Measurements from ENCODE around the gene TNFRSF19.

The TNFRSF19 gene

GRCh38 chr13:23692816-23693215 is 122.6 kb downstream of the TNFRSF19 start:
- DNase-seq: no peak

- no peak for DNase-seq
Observed at GRCh38 chr13:23695196-23695595, 125.0 kb downstream of the TNFRSF19 start.

DNA sequence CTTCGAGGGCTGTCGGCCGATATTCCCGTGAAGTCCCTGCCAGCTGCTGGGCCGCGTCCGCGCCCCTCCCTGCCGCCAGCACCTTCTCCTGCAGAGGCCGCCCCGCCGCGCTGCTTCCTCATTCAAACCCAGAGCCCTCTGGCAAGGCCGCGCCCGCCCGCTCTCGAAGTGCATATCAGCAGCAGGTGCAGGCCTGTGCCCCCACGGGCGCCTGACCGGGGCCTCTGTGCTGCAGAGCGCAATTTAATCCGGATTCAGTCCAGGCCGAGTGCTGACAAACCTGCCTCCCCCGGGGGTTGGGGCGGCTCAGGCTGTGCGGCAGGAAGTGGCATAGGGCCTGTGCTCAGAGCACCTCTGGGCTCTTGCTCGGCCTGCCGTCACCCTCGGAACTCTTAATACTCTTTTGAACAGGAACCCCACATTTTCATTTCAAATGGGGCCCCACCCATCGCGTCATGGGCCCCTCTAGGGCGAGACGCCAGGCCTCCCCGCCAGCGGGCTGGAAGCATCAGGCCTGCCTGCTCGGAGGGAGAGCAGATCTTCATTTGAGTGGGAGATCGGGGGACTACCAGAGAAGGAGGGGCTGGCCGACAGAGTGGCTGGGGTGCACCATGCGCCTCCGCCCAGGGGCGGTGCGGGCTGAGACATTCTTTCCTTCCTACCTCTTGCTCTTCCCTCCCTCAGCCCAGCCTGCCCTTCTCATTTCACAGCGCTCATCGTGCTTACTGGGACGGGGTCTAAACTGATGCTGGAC is 125.7 kb downstream of the TNFRSF19 start:
- peak; percentile 83 for DNase-seq

GRCh38 chr13:23696610-23697009 is 126.4 kb downstream of the TNFRSF19 start:
- no peak for DNase-seq

DNA sequence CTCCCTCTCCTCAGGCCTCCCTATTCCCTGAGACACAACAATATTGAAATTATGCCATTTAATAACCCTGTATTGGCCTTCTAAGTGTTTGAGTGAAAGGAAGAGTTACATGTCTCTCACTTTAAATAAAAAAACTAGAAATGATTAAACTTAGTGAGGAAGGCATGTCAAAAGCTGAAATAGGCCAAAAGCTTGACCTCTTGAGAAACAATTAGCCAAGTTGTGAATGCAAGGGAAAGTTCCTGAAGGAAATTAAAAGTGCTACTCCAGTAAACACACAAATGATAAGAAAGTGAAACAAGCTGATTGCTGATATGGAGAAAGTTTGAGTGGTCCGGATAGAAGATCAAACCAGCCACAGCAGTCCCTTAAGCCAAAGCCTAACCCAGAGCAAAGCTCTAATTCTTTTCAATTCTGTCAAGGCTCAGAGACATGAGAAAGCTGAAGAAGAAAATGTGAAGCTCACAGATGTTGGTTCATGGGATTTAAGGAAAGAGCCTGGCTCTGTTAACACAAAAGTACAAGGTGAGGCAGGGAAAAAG is 127.6 kb downstream of the TNFRSF19 start:
- DNase-seq: no peak

DNA sequence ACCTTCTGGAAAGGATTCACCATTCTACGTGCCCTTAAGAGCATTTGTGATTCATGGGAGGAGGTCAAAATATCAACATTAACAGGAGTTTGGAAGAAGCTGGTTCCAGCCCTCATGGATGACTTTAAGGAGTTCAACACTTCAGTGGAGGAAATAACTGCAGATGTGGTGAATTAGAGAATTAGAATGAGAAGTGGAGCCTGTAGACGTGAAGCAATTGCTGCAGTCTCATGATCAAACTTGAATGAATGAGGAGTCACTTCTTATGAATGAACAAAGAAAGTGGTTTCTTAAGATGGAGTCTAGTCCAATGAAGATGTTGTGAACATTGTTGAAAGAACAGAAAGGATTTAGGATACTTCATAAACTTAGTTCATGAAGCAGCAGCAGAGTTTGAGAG is 129.1 kb downstream of the TNFRSF19 start:
- no peak for DNase-seq

- no peak for DNase-seq
Observed at GRCh38 chr13:23701186-23701585, 131.0 kb downstream of the TNFRSF19 start.

- no peak for DNase-seq
Observed at GRCh38 chr13:23701636-23702035, 131.4 kb downstream of the TNFRSF19 start.

- DNase-seq: no peak
Observed at GRCh38 chr13:23703246-23703860, 133.1 kb downstream of the TNFRSF19 start.

GRCh38 chr13:23705583-23705982 is 135.4 kb downstream of the TNFRSF19 start:
- DNase-seq: no peak

GRCh38 chr13:23707674-23708073 is 137.5 kb downstream of the TNFRSF19 start:
- no peak for DNase-seq

DNA sequence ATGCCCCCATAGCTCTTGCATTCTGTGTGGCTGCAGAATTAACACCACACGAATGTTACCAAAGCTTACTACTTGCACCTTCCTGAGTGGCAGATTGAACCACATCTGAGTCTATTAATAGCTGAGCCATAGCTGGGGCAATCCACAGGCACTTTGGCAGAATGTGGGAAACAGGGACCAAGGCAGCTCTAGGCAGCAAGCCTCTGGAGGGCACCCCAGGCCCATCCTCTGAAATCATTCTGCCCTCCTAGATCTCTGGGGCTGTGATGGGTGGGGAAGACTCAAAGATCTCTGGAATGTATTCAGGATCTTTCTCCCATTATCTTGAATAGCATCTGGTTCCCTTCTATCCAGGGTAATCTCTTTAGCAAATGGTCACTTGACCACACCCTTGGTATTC is 139.3 kb downstream of the TNFRSF19 start:
- DNase-seq: no peak

- DNase-seq: no peak
Observed at GRCh38 chr13:23710366-23710765, 140.2 kb downstream of the TNFRSF19 start.

DNA sequence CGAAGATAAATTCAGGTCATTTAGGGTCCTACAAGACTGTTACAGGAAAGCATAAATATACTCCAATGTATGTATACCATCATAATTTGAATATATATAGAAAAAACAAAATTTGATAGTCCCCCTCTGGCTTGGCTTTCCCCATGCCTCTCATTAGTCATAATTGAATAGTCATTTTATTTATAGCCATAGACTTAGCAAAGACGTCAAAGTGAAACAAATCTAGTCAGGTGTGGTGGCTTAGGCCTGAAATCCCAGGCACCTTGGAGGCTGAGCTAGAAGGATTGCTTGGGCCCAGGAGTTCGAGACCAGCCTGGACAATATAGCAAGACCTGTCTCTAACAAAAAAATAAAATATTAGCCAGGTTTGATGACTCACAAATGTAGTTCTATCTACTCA is 141.1 kb downstream of the TNFRSF19 start:
- DNase-seq: no peak

- DNase-seq: no peak
Observed at GRCh38 chr13:23714672-23715071, 144.5 kb downstream of the TNFRSF19 start.

DNA sequence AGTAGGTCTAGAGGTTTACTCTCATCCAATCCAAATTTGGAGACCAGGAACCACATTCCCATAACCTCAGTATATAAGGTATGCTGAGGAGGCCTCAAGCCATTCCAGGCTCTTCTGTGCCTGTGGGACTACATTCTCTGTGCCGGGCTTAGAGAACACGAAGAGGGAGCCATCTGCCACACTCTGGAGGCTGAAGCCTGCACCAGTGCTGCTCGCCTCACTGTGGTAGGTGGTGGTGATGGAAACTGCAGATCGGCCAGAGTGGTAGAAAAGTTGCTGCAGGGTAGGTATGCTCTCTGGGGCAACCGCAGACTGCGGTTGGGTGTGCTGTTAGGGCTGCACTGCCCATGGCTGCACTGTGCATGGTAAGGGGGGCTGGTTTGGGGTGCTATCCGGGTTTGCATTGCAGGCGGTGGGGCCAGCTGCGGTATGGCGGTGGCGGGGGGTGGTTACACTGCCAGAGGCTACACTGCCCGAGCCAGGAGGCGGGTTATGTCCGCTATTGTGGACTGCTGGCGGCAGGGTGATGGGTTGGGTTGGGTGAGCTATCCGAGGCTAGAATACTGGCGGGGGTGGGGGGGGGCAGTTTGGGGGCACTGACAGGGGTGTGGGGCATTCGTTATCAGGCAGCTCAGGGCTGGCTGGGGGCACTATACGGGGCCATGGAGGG is 145.0 kb downstream of the TNFRSF19 start:
- no peak for DNase-seq

GRCh38 chr13:23715762-23716235 is 145.6 kb downstream of the TNFRSF19 start:
- no peak for DNase-seq

GRCh38 chr13:23716401-23716800 is 146.2 kb downstream of the TNFRSF19 start:
- no peak for DNase-seq

GRCh38 chr13:23718996-23719395 is 148.8 kb downstream of the TNFRSF19 start:
- DNase-seq: no peak

GRCh38 chr13:23722726-23723453 is 152.7 kb downstream of the TNFRSF19 start:
- no peak for DNase-seq

DNA sequence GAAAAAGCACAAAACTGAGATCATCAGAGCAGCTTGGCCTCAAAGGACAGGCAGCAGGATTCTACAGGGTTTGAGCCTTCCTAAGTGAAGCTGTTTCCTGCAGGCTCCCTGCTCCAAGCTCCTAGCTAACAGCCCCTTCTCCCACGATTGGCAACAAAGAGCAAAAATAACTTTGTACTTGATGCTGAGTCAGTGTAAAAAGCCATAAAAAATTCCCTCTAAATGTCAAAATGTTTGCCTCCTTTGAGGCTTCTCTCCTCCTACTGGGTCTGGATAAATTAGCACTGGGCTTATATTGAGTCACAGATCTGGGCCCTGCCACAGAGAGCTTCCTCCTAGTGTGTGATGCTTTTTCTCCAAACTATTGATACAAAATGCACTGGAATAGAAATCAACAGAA is 153.3 kb downstream of the TNFRSF19 start:
- DNase-seq: no peak

DNA sequence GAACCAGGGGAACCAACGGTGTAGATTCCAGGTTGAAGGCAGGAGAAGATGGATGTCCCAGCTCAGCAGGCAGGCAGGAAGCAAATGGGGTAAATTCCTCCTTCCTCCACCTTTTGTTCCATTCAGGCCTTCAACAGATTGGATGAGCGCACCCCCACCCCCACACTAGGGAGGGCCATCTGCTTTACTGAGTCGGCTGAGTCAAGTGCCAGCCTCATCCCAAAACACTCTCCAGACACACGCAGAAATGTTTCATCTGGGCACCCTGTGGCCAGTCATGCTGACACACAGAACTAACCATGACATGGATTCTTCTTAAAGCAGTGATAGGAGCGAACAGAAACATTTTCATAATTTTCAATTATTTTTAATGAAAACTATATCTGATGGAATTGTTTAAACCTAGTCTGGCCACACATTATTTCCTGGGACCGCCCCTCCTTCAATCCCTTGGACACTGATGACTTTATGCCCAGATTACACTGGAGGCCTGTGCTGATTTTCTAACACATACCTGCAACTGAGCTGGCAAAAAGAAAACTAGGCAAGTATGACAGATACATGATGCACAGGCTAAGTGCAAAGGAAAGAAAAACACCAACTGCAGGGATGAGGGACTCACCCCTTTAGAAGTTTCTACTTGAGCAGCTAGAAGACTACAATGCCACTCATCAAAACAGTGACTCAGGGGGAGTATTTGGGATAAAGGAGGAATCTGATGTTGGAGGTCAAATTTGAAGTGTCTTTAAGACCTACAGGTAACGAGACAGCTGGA is 154.2 kb downstream of the TNFRSF19 start:
- DNase-seq: no peak

Data from activated effector memory CD4-positive, alpha-beta T cell treated with anti-CD3 and anti-CD28 coated beads, Interleukin-2, amount 50 U/mL, for 16 hours (primary cell).